NCI-H146 treated with DMSO at 0.1 percent for 48 hours (cell line): ENCODE data around the gene CYP2W1.

Experiments
- DNase-seq: peaks from one replicate; lab custom pipeline; 2025; ENCODE audit not compliant: unreplicated experiment; lab: John Stamatoyannopoulos, UW

The CYP2W1 gene

GRCh38 chr7:979886-980571 is 3.0 kb upstream of the CYP2W1 start:
- no peak for DNase-seq

DNA sequence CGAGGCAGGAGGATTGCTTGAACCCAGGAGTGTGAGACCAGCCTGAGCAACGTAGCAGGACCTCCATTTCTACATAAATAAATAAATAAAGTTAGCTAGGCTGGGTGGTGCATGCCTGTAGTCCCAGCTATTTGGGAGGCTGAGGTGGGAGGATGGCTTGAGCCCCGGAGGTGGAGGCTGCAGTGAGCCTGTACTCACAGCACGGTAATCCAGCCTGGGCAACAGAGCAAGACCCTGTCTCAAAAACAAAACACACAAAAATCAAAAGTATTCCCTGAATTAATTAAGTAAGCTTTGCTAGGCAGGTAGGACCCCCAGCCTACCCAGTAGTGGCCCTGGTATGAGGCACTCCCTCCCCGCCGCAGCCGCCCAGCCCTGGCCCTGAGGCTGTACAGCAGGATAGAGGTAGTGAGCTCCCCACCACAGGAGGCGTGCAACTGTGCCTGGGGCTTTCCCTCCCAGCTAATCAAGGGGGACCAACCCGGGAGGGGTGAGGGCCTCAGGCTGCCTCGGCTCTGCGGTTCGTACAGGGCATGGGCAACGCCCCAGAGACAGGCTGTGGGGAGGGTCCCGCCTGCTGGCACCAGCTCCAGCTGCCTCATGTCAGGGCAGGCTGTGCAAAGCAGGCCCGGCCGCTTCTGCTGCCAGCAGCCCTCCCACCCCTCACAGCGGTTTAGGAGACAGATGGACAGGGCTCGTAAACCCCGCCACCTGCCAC is 1.0 kb upstream of the CYP2W1 start:
- DNase-seq, result no peak

GRCh38 chr7:982511-983003 is 424 bp upstream of the CYP2W1 start:
- DNase-seq, result no peak

DNA sequence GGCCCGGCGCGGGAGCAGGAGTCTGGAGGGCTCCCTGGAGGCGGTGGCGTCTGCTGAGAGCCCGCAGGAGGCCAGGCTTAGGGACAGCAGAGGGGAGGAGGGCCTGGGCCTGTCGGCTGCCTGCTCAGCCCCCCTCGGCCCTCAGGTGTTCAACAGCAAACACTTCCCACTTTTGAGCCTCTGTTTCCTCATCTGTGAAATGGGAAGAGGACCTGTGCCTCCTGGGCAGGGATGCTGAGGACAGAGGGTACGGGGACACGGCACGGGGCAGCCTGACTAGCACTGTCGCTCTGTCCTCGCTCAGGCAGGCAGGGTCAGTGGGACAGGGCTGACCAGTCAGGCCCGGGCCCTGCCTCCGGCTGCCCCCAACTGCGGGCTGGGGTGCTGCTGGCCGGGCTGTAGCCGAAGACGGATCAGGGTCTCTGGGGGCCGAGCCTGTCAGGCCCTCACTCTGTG is 663 bp downstream of the CYP2W1 start:
- DNase-seq, result no peak

DNA sequence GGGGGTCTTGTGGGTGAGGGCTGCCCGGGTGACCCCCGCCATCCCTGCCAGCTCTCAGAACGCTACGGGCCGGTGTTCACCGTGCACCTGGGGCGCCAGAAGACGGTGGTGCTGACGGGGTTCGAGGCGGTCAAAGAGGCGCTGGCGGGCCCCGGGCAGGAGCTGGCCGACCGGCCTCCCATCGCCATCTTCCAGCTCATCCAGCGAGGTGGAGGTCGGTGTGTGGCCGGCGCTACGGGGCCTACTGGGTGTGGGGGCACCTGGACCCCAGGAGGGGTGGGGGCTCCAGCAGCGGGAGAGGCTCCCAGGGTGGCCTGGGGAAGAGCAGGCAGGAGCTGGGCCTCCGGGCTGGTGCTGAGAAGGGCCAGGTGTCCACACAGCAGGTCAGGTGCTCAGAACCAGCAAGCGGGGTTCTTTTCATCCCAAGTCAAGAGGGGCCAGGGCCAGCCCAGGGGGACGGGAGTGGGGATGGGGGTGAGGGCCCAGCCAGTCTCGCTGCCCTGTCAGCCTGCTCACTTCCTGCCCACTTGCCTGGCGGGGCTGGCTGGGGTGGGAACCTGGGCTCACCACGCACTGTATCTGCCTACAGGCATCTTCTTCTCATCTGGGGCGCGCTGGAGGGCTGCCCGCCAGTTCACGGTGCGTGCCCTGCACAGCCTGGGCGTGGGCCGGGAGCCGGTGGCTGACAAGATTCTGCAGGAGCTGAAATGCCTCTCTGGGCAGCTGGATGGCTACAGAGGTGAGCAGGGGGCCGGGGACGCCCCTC is 1.6 kb downstream of the CYP2W1 start:
- DNase-seq, result no peak

DNA sequence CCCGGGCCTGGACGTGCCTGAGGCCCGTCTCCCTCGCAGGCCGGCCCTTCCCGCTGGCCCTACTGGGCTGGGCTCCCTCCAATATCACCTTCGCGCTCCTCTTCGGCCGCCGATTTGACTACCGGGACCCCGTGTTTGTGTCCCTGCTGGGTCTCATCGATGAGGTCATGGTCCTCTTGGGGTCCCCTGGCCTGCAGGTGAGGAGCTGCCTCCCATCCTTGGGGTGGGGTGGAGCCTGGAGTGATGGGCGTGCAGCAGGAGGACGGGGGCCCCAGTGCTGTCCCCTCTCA is 2.1 kb downstream of the CYP2W1 start:
- DNase-seq, result no peak

DNA sequence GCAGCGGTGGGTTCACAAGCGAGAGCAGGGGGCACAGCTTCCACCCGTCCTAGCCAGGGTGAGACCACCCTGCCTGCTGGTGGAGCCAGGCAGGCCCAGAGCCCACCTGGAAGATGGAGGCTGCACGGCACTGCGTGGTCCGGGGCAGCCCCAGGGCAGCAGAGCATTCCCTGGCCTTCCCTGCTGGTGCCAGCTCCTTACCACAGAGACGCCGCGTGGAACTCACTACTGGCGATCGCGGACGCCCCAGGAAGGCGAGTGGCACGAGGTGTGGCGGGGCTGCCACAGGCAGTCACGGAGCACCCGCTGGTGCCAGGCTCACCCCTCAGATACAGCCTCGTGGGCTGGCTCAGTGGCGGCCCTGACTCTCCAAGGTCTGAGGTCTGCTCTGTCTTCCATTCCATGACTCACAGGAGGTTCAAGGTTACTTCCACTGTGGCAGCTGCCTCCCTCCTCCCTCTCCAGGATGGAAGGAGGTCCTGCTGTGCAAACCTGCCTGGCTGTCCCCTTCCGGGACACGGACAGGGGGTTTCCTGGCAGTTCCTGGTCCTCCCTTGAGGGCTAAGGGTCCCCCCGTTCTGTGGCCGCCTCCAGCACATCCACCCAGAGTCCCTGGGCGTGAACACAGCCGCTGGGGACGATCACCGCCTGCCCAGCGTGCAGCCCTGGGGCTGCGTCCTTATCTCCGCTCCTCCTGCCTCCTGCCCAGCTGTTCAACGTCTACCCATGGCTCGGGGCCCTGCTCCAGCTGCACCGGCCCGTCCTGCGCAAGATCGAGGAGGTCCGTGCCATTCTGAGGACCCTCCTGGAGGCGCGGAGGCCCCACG is 3.1 kb downstream of the CYP2W1 start:
- no peak for DNase-seq

DNA sequence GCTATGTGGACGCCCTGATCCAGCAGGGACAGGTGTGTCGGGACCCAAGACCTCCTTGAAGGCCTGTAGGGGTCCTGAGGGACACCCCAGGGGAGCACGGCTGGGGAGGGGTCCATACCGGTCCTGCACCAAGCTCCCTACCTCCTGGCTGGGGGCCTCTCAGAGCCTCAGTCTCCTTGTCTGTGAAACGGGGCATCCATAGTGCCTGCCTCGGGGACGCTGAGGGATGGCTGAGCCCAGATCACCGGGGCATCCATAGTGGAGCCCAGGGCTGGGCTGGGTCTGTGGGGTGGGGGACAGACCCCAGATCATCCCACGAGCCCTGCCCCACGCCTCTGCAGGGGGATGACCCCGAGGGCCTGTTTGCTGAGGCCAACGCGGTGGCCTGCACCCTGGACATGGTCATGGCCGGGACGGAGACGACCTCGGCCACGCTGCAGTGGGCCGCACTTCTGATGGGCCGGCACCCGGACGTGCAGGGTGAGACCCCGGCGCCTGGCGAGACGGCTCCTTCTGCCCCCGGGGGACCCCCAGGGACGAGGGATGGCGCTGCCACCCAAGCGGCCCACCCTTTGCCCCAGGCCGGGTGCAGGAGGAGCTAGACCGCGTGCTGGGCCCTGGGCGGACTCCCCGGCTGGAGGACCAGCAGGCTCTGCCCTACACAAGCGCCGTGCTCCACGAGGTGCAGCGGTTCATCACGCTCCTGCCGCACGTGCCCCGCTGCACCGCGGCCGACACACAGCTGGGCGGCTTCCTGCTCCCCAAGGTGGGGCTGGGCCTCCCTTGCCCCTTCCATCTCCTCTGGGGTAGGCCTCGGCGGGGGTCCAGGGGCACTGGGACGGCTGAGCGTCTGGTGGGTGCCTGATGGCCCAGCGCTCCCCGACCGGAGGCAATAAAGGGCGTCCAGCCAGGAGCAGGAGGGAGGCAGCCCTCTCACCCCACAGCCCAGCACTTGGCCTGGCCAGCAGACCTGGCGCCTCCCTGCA is 4.1 kb downstream of the CYP2W1 start:
- DNase-seq, result no peak

DNA sequence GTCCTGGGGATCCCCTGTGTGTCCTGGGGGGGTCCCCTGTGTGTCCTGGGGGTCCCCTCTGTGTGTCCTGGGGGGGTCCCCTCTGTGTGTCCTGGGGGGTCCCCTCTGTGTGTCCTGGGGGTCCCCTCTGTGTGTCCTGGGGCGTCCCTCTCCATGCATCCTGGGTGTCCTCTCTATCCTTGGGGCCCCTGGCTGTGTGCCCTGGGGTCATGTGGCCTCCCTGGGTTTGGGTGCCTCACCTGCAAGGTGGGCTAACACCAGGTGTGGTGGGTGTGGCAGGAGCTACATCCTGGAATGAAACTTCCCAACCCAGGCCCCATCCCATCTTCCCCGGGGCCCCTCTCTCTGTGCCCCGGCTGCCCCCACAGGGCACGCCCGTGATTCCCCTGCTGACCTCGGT is 4.9 kb downstream of the CYP2W1 start:
- DNase-seq, result no peak

DNA sequence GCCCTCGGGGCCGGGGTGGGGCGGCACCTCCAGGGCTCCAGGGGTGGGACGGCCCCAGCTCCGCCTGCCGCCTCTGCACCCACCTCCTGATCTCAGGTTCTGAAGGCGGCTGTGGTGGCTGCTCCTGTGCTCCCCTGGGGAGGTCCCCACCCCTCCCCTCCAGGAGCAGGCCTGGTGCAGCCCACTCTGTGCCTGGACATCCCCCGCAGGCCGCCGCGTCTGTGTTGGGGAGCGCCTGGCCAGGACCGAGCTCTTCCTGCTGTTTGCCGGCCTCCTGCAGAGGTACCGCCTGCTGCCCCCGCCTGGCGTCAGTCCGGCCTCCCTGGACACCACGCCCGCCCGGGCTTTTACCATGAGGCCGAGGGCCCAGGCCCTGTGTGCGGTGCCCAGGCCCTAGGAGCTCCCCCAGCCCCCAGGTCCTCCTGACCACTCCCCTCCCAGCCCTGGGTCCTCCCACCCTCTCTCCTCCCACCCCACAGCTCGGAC is 5.5 kb downstream of the CYP2W1 start:
- DNase-seq, result no peak

GRCh38 chr7:988963-989529 is 6.1 kb downstream of the CYP2W1 start:
- DNase-seq, result no peak

DNA sequence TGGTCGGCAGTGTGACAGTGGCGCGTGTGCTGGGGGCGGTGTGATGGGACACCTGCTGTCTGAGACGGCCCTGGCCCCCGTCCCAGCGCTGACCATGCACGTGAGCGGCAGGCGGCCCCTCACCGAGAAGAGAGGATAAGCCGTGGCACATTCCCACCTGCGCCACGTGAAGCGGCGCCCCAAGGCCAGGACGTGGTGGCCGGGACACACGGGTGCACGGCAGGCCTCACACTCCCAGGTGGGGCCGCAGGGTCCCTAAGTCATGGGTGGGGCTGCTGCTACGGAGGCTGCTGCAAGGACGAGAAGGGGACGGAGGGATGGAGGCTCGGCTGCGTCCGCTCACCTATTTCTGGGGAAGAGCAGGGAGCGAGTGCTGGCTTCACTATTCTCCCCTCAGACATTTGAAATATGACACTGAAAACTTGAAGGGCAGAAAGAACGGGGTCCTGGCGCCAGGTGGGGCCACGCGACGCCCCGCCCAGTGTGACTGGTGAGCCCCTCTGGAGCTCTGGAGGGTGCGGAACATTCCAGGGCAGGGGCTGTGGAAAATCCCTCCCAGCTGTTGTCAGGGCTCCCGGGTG is 7.5 kb downstream of the CYP2W1 start:
- DNase-seq, result no peak

DNA sequence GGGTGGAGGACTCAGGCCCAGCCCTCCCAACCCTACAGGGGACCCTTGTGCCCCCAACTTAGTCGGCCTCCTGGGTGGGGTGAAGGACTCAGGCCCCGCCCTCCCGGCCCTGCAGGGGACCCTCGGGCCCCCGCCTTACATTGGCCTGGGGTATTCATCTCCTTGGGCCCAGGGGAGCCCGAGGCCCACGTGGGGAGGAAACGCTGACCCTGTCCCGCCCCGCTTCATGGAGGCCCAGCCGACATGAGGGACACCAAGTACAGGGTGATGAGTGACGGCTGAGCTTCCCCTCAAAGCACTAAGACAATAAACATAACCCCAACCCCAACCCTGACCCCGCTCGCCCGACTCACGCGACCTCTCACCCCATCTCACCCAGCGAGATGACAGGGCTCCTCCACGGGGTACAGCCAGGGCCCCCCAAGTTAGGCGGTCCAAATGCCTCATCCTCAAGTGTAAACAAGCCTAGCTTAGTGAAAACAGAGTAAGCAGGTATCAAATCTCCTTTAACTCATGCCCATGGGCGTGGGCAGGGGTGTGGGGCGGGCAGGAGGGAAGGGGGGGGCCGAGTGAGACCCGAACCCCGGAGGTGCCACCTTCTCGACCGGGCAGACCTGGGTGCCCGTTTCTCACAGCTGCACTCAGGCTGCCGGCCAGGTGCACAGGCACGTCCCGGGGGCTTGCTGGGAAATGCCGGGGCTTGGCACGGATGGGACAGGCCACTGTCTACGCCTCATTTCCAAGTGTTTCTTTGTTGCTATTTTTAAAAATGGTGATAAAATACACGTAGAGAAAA is 8.2 kb downstream of the CYP2W1 start:
- no peak for DNase-seq

DNA sequence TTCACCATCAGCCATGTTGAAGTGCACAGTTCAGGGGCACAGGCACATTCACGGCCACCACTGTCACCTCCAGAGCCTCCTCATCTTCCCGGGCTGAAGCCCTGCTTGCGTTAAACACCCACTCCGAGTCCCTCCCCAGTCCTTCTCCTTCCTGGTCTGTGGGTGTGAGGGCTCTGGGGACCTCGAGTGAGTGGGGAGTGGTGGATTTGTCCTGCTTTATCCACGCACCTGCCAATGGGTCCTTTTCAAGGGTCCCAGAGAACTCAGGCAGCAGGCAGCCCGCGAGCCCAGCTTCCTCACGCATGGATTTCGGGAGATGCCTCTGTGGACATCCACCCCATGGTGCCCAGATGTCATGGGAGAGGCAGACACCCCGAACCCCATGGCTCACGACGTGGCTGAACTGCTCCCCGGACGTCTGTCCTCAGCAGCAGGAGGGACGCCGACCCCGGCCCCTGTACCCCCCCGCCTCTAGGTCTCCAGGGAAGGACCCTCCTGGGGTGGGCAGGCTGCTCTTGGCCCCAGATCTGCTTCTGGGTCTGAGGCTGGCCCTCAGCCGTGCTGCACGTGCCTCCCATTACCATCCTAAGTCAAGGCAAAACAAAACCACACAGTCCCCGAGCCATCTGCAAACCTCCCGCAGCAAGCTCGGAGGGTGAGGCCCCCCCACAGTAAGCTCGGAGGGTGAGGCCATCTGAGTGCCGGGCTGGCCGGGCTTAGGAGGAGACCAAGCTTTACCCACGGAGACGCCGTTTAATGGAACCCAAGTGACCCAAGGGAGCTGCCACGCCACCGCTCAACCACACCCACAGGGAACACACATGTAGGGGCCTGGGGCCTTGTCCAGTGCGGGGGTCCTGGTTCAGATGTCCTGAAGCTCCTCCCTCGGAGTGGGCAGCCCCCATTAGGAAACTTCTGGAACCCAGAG is 9.0 kb downstream of the CYP2W1 start:
- no peak for DNase-seq

GRCh38 chr7:992709-993607 is 10.0 kb downstream of the CYP2W1 start:
- peak; percentile 77 for DNase-seq

GRCh38 chr7:994592-995308 is 11.8 kb downstream of the CYP2W1 start:
- no peak for DNase-seq
